ENCODE measurements around the gene PGD. TPM values are rescaled to one million over a fixed set of nuclear protein-coding genes. Genes with fewer than 3 reads are reported as not detected.
"Not testable (repeated sequence)": the region's sequence is repeated elsewhere in the genome, so short reads cannot be mapped to it uniquely, and the experiment has no call there.

PGD gene
- total and polyA plus RNA-seq, 7 experiments from 2014 or later: 42.0 to 110 (median 47.0) TPM

DNA sequence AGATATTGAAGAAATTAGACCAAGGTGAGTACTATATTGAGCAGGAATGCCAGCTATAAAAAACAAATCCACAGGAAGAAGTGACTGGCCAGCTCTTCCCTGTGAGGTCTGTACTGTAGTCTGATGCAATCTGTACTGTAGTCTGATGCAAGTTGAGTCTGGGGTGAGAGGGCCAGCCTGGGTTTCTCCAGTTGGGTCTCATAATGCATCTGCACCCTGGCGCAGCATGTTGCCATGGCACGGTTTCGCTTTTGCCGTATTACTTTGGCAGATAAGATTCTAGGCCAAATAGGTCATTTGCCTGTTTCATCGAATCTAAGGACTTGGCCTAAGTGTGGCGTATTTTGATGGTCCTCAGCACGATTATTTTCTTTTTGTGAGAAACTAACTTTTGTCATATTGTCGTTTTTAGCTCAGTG is 24.4 kb upstream of the PGD start:
- no peaks in the 10 kb centered on the region for H3K4me1 ChIP-seq (ENCODE audit: control insufficient read depth in 2 of 2, insufficient read depth in 2 of 2, low read length in 2 of 2)
- ChIA-PET POLR2A (no interaction called here), CTCF (no interaction called here)
- DNase-seq (no peak), ATAC-seq (no peak)
- no peak overlapping the region for H3K4me3 Mint-ChIP-seq
- no peaks in the 10 kb centered on the region for H3K27me3 ChIP-seq (ENCODE audit: control insufficient read depth in 2 of 2, insufficient read depth in 2 of 2, low read length in 2 of 2)
- H3K4me3 ChIP-seq (ENCODE audit: low read length): no peak overlapping the region
- H3K9me3 Mint-ChIP-seq: peaks cover 0 to 2% (median 0%) of the 10 kb centered on the region in 11 donors
- H3K36me3 Mint-ChIP-seq: peaks cover 3 to 30% (median 5%) of the 10 kb centered on the region in 5 donors
- no peaks in the 10 kb centered on the region for H3K27me3 Mint-ChIP-seq
- H3K9me3 ChIP-seq (ENCODE audit: control insufficient read depth in 2 of 3, low read length in 3 of 3): no peaks in the 10 kb centered on the region
- no peak overlapping the region for H3K27ac Mint-ChIP-seq
- H3K27ac ChIP-seq (ENCODE audit: low read depth, low read length): no peak overlapping the region
- intact Hi-C loops (cut with micrococcal nuclease): no loop called here
- H3K36me3 ChIP-seq (ENCODE audit: control insufficient read depth in 2 of 3, insufficient read depth in 3 of 3, low read length in 3 of 3): peaks cover 0 to 10% (median 0%) of the 10 kb centered on the region in 3 experiments
- peaks cover 0 to 4% (median 0%) of the 10 kb centered on the region in 7 donors for H3K4me1 Mint-ChIP-seq

DNA sequence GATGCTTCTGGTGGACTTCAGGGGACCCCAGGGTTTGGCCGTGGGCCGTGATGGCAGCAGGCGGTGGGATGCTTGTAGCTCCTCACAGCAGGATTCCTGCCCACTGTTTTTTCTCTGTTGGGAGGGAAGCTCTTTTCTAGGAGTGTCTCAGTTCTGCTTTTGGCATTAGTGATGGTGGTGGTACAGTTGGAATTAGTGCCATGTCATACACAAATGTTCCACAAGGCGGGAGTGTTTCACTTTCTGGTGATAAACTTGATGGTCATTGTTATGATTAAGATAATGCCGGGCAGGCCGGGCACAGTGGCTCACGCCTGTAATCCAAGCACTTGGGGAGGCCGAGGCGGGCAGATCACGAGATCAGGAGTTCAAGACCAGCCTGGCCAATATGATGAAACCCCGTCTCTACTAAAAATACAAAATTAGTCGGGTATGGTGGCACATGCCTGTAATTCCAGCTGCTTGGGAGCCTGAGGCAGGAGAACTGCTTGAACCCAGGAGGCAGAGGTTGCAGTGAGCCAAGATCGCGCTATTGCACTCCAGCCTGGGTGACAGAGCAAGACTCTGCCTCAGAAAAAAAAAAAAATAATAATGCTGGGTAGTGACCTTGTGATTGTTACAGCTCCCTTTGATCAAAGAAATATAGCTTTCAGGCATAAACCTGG is 21.4 kb upstream of the PGD start:
- H3K4me3 Mint-ChIP-seq; H3K9me3 ChIP-seq (ENCODE audit: control insufficient read depth in 2 of 3, low read length in 3 of 3); H3K4me1 ChIP-seq (ENCODE audit: control insufficient read depth in 2 of 2, insufficient read depth in 2 of 2, low read length in 2 of 2); H3K27me3 Mint-ChIP-seq; H3K4me3 ChIP-seq (ENCODE audit: low read length); H3K27me3 ChIP-seq (ENCODE audit: control insufficient read depth in 2 of 2, insufficient read depth in 2 of 2, low read length in 2 of 2); POLR2A ChIA-PET; H3K9me3 Mint-ChIP-seq; H3K36me3 ChIP-seq (ENCODE audit: control insufficient read depth in 2 of 3, insufficient read depth in 3 of 3, low read length in 3 of 3); H3K4me1 Mint-ChIP-seq; H3K27ac ChIP-seq (ENCODE audit: low read depth, low read length): not testable (repeated sequence)
- ATAC-seq: peak; percentile 83
- Mint-ChIP-seq H3K36me3 (peaks cover 0 to 26% (median 4%) of the 10 kb centered on the region in 5 donors), H3K27ac (peak overlapping the region in 2 of 9 donors; percentile 58 to 63)
- CTCF ChIA-PET: interaction anchor here (0.5 to 2.3 kb wide), 3 partner anchors 21 to 52 kb away, joined by 3 to 10 read pairs (median 3); partner anchors contain the start of gene CENPS
- peak in 5 of 9 donors; percentile 6 to 16 (median 14) for DNase-seq
- intact Hi-C loops (cut with micrococcal nuclease): loop anchor here (1.0 kb wide), 3 partner anchors 47 to 117 kb away; no protein-coding TSS in a partner anchor

DNA sequence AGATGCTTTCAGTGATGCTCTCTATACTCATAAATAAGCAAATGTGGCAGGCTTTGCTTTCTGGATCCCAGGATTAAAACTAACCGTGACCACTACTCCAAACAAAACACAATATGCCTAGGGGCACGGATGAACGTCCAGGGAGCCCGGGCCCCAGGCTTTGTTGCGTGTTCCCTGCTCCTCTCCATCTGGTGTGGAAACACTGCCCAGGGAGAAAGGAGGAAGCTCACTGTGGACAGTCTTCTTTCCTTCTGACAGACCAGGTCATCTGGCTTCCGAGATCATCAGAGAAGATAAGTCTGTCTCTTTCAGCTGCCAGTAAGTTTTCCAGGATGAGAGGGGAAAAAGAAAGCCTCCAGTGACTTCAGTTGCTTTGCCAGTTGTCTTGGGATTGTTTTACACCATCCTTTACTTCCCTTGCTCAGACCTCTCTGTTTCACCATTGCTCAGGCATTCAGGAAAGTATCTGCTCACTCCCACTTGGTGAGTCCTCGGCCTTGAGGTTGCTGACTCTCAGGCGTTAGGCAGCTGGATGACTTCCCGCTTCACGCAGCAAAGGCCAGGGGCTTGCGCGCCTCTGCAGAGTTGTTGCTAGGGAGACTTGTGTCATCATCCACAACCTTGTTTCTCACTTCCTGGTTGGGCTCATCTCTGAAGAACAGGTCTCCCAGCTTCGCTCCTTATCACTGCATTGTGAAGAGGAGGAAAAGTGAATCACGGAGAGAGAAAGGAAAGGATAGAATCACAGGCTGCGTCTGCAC is 20.6 kb upstream of the PGD start:
- H3K9me3 ChIP-seq (ENCODE audit: control insufficient read depth in 2 of 3, low read length in 3 of 3): no peaks in the 10 kb centered on the region
- peaks cover 0 to 10% (median 0%) of the 10 kb centered on the region in 3 experiments for H3K36me3 ChIP-seq (ENCODE audit: control insufficient read depth in 2 of 3, insufficient read depth in 3 of 3, low read length in 3 of 3)
- H3K27ac ChIP-seq (ENCODE audit: low read depth, low read length): no peak overlapping the region
- Mint-ChIP-seq H3K27ac (peak overlapping the region in 1 of 9 donors; percentile 13), H3K27me3 (no peaks in the 10 kb centered on the region), H3K9me3 (peaks cover 0 to 2% (median 0%) of the 10 kb centered on the region in 11 donors), H3K4me1 (peaks cover 0 to 5% (median 0%) of the 10 kb centered on the region in 7 donors), H3K4me3 (no peak overlapping the region), H3K36me3 (peaks cover 0 to 34% (median 4%) of the 10 kb centered on the region in 5 donors)
- DNase-seq (no peak), ATAC-seq (peak; percentile 83)
- no peak overlapping the region for H3K4me3 ChIP-seq (ENCODE audit: low read length)
- CTCF ChIA-PET: interaction anchor here (1.6 to 2.3 kb wide), 2 partner anchors 22 to 51 kb away, joined by 3 to 10 read pairs; partner anchors contain the start of gene CENPS
- POLR2A ChIA-PET: no interaction called here
- no peaks in the 10 kb centered on the region for H3K27me3 ChIP-seq (ENCODE audit: control insufficient read depth in 2 of 2, insufficient read depth in 2 of 2, low read length in 2 of 2)
- H3K4me1 ChIP-seq (ENCODE audit: control insufficient read depth in 2 of 2, insufficient read depth in 2 of 2, low read length in 2 of 2): no peaks in the 10 kb centered on the region
- intact Hi-C loops (cut with micrococcal nuclease): no loop called here

DNA sequence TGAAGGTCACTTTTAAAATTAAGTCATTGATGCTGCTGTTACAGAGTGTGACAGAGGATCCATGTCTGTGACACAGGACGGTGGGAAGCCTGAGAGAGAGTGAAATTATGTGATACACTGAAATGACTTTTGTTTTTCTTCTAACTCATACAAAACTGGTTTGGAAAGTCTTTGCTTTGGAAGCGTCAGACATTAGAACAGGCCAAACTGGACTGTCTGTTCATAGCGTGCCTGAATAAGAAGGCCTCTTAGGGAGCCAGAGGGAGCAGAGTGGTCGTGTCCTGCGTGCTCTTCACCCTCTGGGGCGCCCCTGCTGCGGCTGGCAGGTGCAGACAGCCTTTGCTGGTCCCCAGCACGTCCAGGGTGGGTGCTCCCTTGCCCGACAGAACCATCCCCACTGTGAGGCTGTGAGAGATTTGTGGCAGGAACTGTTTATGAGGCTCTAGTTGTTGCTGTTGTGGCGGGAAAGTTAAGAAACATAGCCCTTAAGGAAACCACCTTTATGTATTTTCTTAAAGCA is 19.7 kb upstream of the PGD start:
- CTCF ChIA-PET: no interaction called here
- H3K4me3 ChIP-seq (ENCODE audit: low read length): no peak overlapping the region
- no peaks in the 10 kb centered on the region for H3K9me3 ChIP-seq (ENCODE audit: control insufficient read depth in 2 of 3, low read length in 3 of 3)
- ATAC-seq (no peak), DNase-seq (no peak)
- no peak overlapping the region for H3K4me3 Mint-ChIP-seq
- peaks cover 0 to 31% (median 4%) of the 10 kb centered on the region in 5 donors for H3K36me3 Mint-ChIP-seq
- POLR2A ChIA-PET: no interaction called here
- no peak overlapping the region for H3K27ac Mint-ChIP-seq
- H3K27ac ChIP-seq (ENCODE audit: low read depth, low read length): no peak overlapping the region
- H3K9me3 Mint-ChIP-seq: peaks cover 0 to 2% (median 0%) of the 10 kb centered on the region in 11 donors
- H3K4me1 ChIP-seq (ENCODE audit: control insufficient read depth in 2 of 2, insufficient read depth in 2 of 2, low read length in 2 of 2): no peaks in the 10 kb centered on the region
- peaks cover 0 to 8% (median 0%) of the 10 kb centered on the region in 7 donors for H3K4me1 Mint-ChIP-seq
- H3K27me3 ChIP-seq (ENCODE audit: control insufficient read depth in 2 of 2, insufficient read depth in 2 of 2, low read length in 2 of 2): no peaks in the 10 kb centered on the region
- intact Hi-C loops (cut with micrococcal nuclease): no loop called here
- peaks cover 0 to 10% (median 0%) of the 10 kb centered on the region in 3 experiments for H3K36me3 ChIP-seq (ENCODE audit: control insufficient read depth in 2 of 3, insufficient read depth in 3 of 3, low read length in 3 of 3)
- H3K27me3 Mint-ChIP-seq: no peaks in the 10 kb centered on the region

DNA sequence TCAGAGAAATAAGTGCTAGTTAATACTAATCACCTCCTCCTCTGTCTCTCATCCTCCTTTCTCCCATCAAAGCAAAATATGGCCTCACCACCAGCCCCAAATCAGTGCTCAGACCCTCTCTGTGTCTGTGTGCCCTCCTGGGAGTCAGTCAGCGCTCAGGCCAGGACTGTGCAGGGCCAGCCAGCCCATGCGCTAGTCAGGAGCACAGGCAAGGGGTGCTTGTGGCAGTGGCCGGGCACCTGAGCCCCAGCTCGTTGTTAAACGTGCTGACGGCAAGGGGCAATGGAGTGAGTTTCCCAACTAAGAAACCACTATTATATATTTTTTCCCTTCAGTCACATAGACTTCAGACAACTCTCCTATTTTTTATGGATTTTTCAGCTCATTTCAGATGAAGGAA is 19.2 kb upstream of the PGD start:
- Histone ChIP-seq H3K9me3 (ENCODE audit: control insufficient read depth in 2 of 3, low read length in 3 of 3) (no peaks in the 10 kb centered on the region), H3K27ac (ENCODE audit: low read depth, low read length) (no peak overlapping the region), H3K27me3 (ENCODE audit: control insufficient read depth in 2 of 2, insufficient read depth in 2 of 2, low read length in 2 of 2) (no peaks in the 10 kb centered on the region), H3K4me1 (ENCODE audit: control insufficient read depth in 2 of 2, insufficient read depth in 2 of 2, low read length in 2 of 2) (no peaks in the 10 kb centered on the region), H3K36me3 (ENCODE audit: control insufficient read depth in 2 of 3, insufficient read depth in 3 of 3, low read length in 3 of 3) (peaks cover 0 to 6% (median 0%) of the 10 kb centered on the region in 3 experiments), H3K4me3 (ENCODE audit: low read length) (no peak overlapping the region)
- intact Hi-C loops (cut with micrococcal nuclease): no loop called here
- ChIA-PET POLR2A (no interaction called here), CTCF (no interaction called here)
- no peaks in the 10 kb centered on the region for H3K27me3 Mint-ChIP-seq
- ATAC-seq: no peak
- H3K36me3 Mint-ChIP-seq: peaks cover 0 to 26% (median 4%) of the 10 kb centered on the region in 5 donors
- peaks cover 0 to 8% (median 0%) of the 10 kb centered on the region in 7 donors for H3K4me1 Mint-ChIP-seq
- no peak overlapping the region for H3K4me3 Mint-ChIP-seq
- DNase-seq: no peak
- no peak overlapping the region for H3K27ac Mint-ChIP-seq
- peaks cover 0 to 2% (median 0%) of the 10 kb centered on the region in 11 donors for H3K9me3 Mint-ChIP-seq

DNA sequence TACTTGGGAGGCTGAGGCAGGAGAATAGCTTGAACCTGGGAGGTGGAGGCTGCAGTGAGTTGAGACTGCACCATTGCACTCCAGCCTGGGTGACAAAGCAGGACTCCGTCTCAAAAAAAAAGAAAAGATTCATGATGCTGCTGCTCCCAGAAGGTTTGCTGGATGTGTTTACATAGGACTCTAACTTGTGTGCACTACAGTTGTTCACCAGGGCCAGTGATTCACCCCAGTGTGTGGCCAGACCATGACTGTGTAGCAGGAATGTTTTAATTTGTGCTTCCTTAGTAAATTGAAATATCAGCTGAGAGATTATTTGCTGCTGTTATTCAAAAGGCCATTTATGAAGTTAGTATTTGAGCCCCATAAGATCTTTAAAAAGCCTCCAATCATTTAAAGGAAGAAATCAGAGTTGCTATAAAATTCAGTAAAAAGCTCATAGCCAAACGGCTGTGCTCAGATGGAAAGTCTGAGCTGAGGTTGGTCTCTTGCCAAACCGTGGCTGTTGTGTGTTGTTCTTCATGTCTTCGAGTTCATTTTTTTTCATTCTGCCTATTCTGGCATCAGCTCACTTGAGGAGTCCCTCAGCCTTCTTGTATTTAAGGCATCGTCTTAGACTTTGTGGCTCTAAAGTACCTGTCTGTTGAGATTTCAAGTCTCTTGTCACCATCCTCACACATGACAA is 18.1 kb upstream of the PGD start:
- Histone ChIP-seq H3K4me3 (ENCODE audit: low read length) (no peak overlapping the region), H3K9me3 (ENCODE audit: control insufficient read depth in 2 of 3, low read length in 3 of 3) (no peaks in the 10 kb centered on the region), H3K4me1 (ENCODE audit: control insufficient read depth in 2 of 2, insufficient read depth in 2 of 2, low read length in 2 of 2) (no peaks in the 10 kb centered on the region), H3K36me3 (ENCODE audit: control insufficient read depth in 2 of 3, insufficient read depth in 3 of 3, low read length in 3 of 3) (no peaks in the 10 kb centered on the region), H3K27me3 (ENCODE audit: control insufficient read depth in 2 of 2, insufficient read depth in 2 of 2, low read length in 2 of 2) (no peaks in the 10 kb centered on the region), H3K27ac (ENCODE audit: low read depth, low read length) (no peak overlapping the region)
- Mint-ChIP-seq H3K27me3 (no peaks in the 10 kb centered on the region), H3K36me3 (peaks cover 0 to 30% (median 4%) of the 10 kb centered on the region in 5 donors), H3K4me1 (peaks cover 0 to 9% (median 0%) of the 10 kb centered on the region in 7 donors), H3K9me3 (peaks cover 0 to 2% (median 0%) of the 10 kb centered on the region in 11 donors), H3K27ac (no peak overlapping the region), H3K4me3 (no peak overlapping the region)
- intact Hi-C loops (cut with micrococcal nuclease): no loop called here
- CTCF ChIA-PET: interaction anchor here (0.7 kb wide), 1 partner anchor 392 kb away, joined by 4 read pairs; no protein-coding TSS in a partner anchor
- ATAC-seq (no peak), DNase-seq (no peak)
- POLR2A ChIA-PET: interaction anchor here (0.9 kb wide), 1 partner anchor 18 kb away, joined by 3 read pairs; the partner anchor contains the start of gene PGD

Data from naive thymus-derived CD4-positive, alpha-beta T cell (primary cell).